HG03025 (cell line): ENCODE measurements around the gene ARHGAP44.

ENCODE experiments used
- ATAC-seq: cut with Tn5 transposase; IDR thresholded peaks from one replicate; pipeline ENCODE4 v1.9.1; 2021; ENCODE audit warnings: mild to moderate bottlenecking, moderate library complexity; ENCODE audit not compliant: unreplicated experiment, low FRiP score

ARHGAP44 gene

GRCh38 chr17:12896180-12896785 is 107.0 kb downstream of the ARHGAP44 start:
- ATAC-seq, result no peak

- no peak for ATAC-seq
These were observed 108.8 kb downstream of the ARHGAP44 start for GRCh38 chr17:12898110-12898509.

- no peak for ATAC-seq
These were observed 110.3 kb downstream of the ARHGAP44 start for GRCh38 chr17:12899604-12900003.

- ATAC-seq, result no peak
These were observed 111.2 kb downstream of the ARHGAP44 start for GRCh38 chr17:12900474-12900873.

GRCh38 chr17:12902046-12902445 is 112.7 kb downstream of the ARHGAP44 start:
- no peak for ATAC-seq

- no peak for ATAC-seq
These were observed 118.2 kb downstream of the ARHGAP44 start for GRCh38 chr17:12907477-12907876.

- peak; percentile 68 for ATAC-seq
These were observed 119.7 kb downstream of the ARHGAP44 start for GRCh38 chr17:12909046-12909445.

GRCh38 chr17:12909511-12909910 is 120.2 kb downstream of the ARHGAP44 start:
- no peak for ATAC-seq

GRCh38 chr17:12911239-12911638 is 121.9 kb downstream of the ARHGAP44 start:
- no peak for ATAC-seq

- no peak for ATAC-seq
These were observed 128.1 kb downstream of the ARHGAP44 start for GRCh38 chr17:12917399-12917798.

GRCh38 chr17:12918142-12918541 is 128.8 kb downstream of the ARHGAP44 start:
- no peak for ATAC-seq

GRCh38 chr17:12922120-12922519 is 132.8 kb downstream of the ARHGAP44 start:
- no peak for ATAC-seq

- ATAC-seq, result no peak
These were observed 135.3 kb downstream of the ARHGAP44 start for GRCh38 chr17:12924614-12925013.

- ATAC-seq, result no peak
These were observed 137.7 kb downstream of the ARHGAP44 start for GRCh38 chr17:12927001-12927400.

GRCh38 chr17:12927541-12928425 is 138.5 kb downstream of the ARHGAP44 start:
- no peak for ATAC-seq

GRCh38 chr17:12928736-12929135 is 139.4 kb downstream of the ARHGAP44 start:
- no peak for ATAC-seq

GRCh38 chr17:12936501-12936900 is 147.2 kb downstream of the ARHGAP44 start:
- ATAC-seq, result no peak

GRCh38 chr17:12940699-12941098 is 151.4 kb downstream of the ARHGAP44 start:
- no peak for ATAC-seq

- ATAC-seq, result no peak
These were observed 157.7 kb downstream of the ARHGAP44 start for GRCh38 chr17:12947047-12947446.

- no peak for ATAC-seq
These were observed 162.7 kb downstream of the ARHGAP44 start for GRCh38 chr17:12952012-12952411.

GRCh38 chr17:12953156-12953555 is 163.9 kb downstream of the ARHGAP44 start:
- no peak for ATAC-seq

- ATAC-seq, result no peak
These were observed 166.2 kb downstream of the ARHGAP44 start for GRCh38 chr17:12955521-12955920.
